GM19043 (cell line): ENCODE data around the gene PLEKHH2.
"Not testable (repeated sequence)": the region's sequence is repeated elsewhere in the genome, so short reads cannot be mapped to it uniquely, and the experiment has no call there.

ENCODE experiments used
- ATAC-seq: cut with Tn5 transposase; IDR thresholded peaks from one replicate; pipeline ENCODE4 v1.9.1; 2021; ENCODE audit warnings: low read depth; ENCODE audit not compliant: unreplicated experiment

PLEKHH2 gene

GRCh38 chr2:43636153-43636552, 907 bp upstream of the PLEKHH2 start:
- ATAC-seq: not testable (repeated sequence)

- ATAC-seq: no peak
Observed at GRCh38 chr2:43636621-43637020, 439 bp upstream of the PLEKHH2 start.

- no peak for ATAC-seq
Observed at GRCh38 chr2:43642363-43642762, 5.3 kb downstream of the PLEKHH2 start.

GRCh38 chr2:43643680-43644079, 6.6 kb downstream of the PLEKHH2 start:
- no peak for ATAC-seq

GRCh38 chr2:43648994-43649701, 12.1 kb downstream of the PLEKHH2 start:
- ATAC-seq: no peak

GRCh38 chr2:43653506-43653905, 16.4 kb downstream of the PLEKHH2 start:
- ATAC-seq: no peak

DNA sequence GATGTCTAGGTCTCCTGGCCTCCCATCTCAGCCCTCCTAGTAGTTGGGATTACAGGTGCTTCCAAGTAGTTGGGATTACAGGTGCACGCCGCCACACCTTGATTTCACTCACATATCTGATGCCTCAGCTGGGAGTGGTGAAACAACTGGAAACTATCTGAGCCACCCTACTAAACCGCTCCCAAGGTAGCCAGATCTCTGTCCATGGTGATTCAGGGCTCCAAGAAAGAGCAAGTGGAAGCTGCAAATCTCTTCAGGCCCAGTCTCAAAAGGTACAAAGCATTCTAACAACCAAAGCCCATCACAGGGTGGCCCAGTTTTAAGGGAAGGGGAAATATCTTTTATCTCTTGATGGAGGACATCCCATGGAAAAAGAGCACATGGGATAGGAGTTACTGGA, 20.2 kb downstream of the PLEKHH2 start:
- no peak for ATAC-seq

- ATAC-seq: no peak
Observed at GRCh38 chr2:43675646-43676321, 38.7 kb downstream of the PLEKHH2 start.

DNA sequence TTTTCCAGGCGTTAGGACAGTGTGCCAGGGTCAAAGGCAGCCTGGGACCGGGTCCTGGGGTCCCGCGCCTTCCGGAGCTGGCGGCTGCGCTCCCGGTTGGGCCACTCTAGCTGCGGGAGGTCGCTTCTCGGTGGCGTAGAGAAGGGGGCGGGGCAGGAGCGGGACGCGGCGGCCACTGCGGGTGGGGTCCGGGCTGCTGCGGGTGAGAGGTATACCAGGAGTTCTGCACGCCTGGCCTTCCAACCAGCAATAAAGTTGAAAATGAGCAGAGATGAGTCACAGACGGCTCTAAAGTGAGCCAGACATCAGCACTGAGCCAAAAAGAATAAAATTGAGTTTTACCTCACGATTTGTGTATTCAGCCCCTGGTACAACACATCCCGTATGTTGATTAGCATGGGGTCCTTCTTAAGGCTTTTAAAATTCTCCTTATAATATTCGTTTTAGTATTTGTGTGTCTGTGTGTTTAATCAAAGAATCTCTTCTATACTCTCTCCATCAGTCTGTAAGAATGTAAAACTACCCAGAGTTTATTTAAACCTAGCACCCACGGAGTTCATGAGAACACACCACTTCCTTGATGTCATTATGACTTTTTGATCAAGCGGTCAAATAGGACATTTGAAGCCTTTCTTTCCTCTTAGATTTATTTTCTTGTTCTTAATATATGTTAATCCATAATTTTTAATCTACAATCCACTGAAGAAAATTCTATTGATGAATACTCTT, 39.4 kb downstream of the PLEKHH2 start, which contains the start of gene C1GALT1C1L:
TSS of gene C1GALT1C1L (minus strand) at position 108 of the 729 bp plus-strand sequence. CDS start at position 1, 107 bp downstream.
- ATAC-seq: no peak

- ATAC-seq: not testable (repeated sequence)
Observed at GRCh38 chr2:43677783-43678182, 40.7 kb downstream of the PLEKHH2 start.

- ATAC-seq: no peak
Observed at GRCh38 chr2:43685357-43685756, 48.3 kb downstream of the PLEKHH2 start.

DNA sequence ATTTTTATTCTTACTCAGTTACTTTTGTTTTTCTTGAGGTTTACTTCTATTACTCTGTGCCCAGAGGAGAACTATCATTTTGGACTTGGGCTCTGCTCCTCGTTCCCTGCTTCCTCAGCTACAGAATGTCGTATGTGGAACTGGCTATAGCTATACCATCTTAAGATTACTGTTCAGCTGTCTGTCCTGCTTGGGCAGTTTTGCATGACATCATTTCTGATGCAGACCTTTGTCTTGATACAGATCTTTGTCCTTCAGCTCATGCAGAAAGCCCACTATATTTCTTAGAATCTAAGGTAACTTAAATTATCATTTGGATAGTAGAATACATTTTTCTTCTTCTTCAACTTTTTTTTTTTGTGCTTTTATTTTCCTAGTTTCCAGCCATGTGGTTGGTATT, 52.9 kb downstream of the PLEKHH2 start:
- ATAC-seq: no peak

- ATAC-seq: no peak
Observed at GRCh38 chr2:43692428-43692994, 55.5 kb downstream of the PLEKHH2 start.

- not testable (repeated sequence) for ATAC-seq
Observed at GRCh38 chr2:43698140-43698539, 61.1 kb downstream of the PLEKHH2 start.

GRCh38 chr2:43699761-43700160, 62.7 kb downstream of the PLEKHH2 start:
- no peak for ATAC-seq

- ATAC-seq: no peak
Observed at GRCh38 chr2:43701111-43701510, 64.1 kb downstream of the PLEKHH2 start.

DNA sequence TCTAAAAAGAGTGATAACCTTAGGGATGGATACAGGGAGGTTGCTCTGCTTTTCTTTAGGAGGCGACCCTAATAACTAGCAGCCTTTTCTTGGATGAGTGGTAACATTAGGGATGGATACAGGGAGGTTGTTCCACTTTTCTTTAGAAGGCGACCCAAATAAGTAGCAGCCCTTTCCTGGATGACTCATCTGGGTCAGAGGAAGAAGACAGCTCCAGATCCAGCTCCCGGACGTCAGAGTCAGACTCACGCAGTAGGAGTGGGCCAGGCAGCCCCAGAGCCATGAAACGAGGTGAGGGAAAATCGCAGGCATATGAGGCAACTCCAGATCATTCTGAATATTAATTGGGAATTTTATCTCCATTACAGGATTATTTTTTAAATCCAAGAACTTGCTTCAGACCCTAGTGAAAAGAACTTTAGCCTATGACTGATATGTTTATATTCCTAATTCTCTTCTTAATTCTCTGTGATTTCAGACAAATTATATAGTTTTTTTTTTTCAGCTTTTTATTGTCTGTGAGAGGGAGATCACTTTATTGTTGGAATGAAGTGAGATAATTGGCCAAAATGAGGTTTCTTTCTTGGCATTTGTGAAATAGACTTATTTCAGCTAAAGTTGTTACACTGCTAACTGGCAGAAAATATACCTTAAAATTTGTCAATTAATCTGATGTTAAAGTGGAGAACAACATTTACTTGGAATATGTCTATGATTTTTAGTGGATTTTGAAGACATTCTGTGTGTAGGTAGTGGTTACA, 70.4 kb downstream of the PLEKHH2 start:
- no peak for ATAC-seq

DNA sequence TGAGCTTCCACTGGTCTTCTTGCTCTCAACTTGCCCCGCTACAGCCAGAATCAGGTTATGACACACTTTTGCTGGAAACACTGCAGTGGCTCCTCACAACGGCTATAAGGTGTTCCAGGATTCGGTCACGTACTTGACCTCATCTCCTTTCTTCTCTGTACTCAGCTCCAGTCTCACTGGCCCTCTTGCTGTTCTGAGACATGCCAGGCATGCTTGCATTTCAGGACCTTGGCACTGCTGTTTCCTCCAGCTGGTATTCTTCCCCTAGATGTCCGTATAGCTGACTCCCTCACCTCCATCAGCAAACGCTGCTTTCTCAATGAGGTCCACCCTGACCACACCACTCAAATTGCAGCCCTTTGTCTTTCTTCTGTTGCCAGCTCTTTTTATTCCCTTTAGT, 71.1 kb downstream of the PLEKHH2 start:
- no peak for ATAC-seq

DNA sequence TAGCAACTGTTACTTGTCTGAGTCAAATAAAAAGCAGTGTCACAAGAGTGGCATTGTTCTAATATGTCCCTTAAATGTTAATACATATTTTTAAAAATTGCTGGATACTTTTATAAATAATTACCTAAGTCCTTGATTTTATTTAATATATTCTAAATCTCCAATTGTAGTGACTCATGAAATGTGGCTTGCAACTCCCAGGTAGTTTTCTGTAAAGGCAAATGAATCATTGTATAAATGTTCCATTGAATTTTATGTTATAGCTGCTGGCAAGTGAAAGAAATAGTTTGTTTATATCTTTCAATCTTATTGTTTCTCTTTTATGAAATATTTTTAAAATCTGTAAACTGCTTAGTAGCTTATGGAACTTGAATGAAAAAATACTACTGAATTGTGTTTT, 71.8 kb downstream of the PLEKHH2 start:
- ATAC-seq: no peak

DNA sequence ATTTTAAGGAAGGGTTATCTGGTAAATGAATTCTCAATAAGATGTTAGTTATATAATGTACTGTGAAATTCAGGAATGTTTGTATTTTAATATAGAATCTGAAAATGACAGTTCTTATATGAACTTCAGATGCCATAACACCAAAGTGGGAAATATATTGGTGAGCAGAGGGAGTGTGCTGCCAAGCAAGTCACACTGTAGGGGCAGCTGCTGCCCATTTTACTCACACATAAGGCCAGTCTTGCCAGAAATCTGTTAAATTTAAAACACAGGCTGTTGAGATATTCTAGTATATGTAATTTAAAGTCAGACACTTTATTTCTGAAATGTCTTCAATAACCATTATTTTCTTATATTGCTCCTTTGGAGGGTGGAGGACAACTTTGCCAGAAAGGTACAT, 73.8 kb downstream of the PLEKHH2 start:
- ATAC-seq: no peak
